ENCODE data around the gene NCAM2.

NCAM2 gene

DNA sequence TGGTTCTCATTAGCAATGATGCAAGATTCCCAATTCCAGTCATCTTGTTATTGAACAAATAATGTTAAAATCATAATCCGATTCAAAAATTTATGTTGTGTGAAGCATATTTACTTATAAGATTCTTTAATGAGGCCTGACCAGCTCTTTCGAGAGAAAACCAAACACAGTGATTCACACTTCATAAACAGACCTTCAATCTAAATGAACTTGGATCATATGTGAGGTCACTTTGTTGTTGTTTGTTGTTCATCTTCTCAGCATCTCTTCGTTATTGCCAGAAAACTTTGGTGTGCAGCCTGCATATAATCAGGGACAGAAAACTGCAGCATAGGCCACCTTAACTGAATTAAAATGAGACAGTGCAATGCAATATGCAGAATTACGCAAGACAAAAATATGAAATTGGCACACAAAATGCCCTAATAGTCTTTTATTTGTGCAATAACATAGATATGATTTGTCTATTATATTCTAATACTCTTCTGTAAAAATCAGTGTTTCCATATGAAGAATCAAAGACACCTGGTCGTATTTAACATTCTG lies 30.1 kb downstream of the NCAM2 start:
- no peak for DNase-seq (ENCODE audit: low spot score)

DNA sequence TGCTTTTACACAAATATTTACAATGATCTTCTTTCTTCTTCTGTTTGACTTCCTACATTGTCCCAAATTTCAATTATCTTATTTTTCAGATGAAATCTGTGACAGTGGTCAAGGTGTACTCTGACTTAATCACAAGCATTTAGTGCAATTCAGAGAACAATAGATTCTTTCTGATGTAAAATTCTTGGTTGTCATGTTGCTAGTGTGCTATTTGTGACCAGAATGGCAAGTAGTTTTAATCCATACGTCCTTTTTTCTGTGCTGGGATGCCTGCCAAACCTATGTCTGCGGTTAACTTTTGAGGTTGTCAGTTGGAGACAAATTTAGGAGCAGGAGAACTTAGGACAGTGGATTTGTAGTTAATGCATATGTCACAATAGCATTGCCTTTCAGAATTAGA lies 31.0 kb downstream of the NCAM2 start:
- DNase-seq (ENCODE audit: low spot score): no peak

DNA sequence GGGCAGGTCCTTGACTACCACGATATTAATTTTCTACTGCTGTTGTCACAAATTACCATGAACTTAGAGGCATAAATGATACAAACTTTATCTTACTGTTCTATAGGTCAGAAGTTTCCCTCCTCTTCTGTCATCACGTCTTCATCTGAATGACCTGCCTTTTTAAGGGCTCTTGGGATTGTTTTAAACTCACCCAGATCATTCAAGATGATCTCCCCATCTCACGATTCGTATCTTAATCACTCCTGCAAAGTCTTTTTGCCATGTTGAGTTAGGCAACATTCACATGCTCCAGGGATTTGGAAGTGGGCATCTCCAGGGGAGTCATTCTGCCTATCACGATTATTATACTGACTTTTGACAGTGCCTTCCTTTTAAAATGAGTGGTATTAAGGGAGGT lies 32.1 kb downstream of the NCAM2 start:
- DNase-seq (ENCODE audit: low spot score): no peak

DNA sequence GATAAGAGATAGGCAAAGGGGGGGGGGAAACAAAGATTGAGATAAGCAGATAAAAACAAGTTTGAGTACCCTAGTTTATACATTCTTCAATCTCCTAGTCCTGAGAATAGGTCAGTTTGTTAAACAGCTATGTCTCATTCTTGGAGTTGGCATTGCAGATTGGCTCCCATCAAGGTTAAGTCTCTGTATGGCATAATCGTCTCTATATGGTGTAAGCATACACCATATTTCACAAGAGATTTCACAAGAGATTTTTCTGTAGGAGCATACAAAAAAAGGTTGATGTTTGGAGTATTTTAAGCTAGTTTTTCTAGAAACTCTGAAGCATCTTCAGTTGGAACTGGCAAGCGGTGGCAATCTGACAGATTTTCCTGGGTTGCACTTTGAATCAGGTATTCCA lies 35.8 kb downstream of the NCAM2 start:
- DNase-seq (ENCODE audit: low spot score): no peak

DNA sequence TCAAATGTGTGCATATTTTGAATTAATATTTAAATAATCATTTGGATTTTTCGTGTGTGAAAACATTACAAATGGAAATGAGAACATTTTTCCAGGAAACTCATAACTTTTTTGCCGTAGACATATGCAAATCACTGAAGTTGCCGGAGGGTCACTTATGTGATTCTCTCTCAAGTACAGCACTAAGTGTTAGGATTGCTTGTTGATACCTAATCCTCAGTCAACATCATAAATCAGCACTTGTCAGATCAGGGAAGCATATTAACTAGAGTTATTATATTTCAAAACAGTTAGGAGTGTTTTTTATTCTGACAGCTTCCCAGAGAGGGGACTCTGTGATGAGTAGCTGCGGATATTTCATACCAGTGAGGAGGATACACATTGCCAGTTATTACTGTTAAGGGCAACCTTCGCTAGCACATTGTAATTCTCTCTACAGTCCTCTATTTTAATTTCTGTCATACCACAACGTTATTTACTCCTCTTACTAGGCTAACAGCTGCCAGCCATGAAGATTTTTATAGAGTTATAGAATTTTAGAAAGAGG lies 41.5 kb downstream of the NCAM2 start:
- DNase-seq (ENCODE audit: low spot score): no peak

DNA sequence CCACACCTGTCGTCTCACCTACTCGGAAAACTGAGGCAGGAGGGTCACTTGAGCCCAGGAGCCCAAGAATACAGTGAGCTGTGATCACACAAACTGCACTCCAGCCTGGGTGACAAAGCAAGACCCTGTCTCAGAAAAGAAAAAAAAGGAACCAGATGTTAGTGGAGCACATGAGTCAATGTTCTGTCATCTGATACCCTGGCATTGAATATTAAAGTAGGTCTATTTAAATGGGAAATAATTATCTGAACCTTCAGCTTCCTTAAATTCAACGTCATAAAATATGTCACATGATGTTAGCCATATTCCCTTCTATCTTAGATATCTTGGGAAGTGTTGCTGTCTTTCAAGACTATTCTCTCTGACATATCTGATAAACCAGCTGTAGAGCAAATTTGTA lies 47.3 kb downstream of the NCAM2 start:
- DNase-seq (ENCODE audit: low spot score): no peak

DNA sequence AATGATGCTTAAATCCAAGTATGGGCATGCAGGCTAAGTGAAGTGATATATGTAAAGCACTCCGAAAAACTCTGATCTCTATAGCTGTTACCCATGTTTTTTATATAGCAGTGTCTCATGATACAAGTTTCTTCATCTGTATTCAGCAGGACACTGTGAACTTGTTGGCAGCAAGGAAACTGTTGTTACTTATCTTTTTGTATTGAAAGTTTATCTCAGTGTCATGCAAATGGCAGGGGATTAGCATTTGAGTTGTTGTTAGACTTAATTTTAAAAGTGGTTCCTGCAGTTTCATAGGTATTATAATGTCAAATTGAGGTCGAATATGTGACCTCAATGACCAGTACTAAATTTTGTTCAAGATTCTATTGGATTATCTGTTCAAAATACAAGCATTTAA lies 47.9 kb downstream of the NCAM2 start:
- DNase-seq (ENCODE audit: low spot score): no peak

DNA sequence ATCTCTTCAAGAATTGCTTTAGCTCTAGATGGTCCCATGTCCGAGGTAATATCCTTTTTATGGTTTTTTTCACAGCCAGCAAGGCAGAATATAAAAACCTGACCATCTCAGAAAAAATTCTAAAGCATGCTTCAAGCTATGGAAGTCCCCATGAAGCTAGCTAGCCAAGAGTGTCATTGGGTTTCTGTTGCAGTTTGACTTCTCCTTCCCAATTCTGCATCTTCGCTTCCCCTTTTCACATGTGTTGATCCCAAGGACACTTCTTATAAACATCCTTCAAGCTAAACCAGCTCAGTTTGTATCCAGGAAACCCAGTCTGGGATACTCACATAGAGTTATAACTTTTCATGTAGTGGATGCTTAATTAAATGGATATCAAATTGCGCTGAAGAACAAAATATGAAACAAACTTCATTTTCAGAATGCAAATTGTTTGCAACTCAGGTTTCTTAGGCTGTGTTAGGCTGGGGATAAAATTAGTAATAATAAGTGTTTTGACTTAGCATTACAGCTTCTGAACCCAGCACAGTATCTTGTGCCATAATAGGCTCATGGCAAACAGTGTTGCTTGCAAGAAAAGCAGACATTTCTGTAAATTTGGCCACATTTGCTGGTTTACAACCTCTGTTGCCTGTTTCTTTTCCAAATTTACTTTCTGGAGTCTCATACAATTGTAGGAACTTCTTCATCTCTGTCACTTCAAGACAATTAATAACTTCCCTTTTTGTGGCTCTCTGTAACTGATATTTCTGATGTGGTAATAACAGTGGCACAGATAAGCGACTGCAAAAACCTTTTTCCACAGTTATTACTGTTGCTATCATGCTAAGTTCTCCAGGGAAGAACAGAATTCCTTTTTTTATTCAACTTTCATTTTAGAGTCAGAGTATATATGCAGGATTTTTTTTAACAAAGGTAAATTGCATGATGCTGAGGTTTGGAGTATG lies 53.2 kb downstream of the NCAM2 start:
- no peak for DNase-seq (ENCODE audit: low spot score)

DNA sequence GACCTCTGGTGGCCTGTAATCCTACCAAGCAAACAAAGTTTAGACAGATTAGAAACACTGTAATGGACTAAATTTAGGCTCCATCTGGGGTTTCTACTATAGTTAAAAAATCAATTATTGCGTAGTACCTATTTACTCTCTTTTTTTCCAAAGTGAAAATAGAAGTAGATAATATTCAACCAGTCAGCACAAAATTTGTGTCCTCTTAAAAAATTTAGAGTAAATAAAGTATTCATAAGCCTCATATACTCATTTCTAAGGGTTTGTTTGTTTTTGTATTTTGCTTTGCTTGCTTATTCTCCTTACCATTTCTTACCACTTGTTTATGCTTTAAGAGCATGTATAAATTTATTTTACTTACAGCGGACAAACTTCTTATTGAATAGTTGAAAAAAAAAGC lies 54.5 kb downstream of the NCAM2 start:
- no peak for DNase-seq (ENCODE audit: low spot score)

DNA sequence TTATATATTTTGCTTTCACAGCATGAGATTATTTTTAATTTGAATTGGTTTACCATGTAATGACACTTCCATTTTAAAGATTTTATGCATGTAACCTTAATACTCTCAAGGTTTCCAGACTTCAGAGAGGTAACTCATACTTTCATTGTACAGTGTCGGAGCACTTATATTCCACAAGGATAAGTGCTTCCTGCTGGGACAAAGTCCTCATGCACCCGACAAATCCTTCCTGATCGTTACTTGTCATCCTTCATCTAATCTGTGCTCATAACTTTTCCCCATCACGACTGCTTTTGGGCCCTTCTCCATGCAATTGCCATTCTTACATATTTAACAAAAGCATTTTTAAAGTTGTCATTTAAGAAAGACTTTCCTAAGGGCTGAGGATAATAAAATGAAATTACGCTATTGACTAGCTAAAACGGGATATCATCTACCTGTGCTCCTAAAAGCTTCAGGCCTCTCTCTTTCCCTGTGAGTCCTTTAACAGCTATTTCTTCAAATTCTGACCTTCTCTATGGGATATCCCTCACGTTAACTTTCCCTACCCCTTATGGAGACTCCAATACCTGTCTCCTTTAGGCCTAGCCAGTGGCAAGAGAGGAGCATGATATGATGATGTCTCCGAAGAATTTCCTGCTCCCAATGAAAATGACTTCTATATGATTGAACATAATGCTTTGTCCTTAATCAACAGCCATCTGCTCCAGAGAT lies 59.3 kb downstream of the NCAM2 start:
- no peak for DNase-seq (ENCODE audit: low spot score)

DNA sequence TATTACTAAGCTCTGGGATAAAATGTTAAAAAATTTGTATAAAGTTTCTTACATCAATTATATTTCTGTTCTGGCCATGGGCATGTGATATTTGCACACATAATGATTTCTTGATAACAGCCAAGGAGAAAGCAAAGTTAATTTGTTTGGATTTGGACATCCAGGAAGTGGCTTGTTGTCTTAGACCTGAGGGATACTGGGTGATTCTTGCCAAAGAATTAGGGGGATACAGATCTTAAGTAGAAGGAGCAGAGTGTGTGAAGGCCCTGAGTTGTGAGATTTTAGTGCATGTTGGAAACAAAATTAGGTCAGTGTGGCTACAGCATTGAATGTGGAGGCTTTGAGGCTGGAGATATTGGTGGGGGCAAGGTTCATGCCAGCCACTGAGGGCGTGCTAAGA lies 65.6 kb downstream of the NCAM2 start:
- no peak for DNase-seq (ENCODE audit: low spot score)

DNA sequence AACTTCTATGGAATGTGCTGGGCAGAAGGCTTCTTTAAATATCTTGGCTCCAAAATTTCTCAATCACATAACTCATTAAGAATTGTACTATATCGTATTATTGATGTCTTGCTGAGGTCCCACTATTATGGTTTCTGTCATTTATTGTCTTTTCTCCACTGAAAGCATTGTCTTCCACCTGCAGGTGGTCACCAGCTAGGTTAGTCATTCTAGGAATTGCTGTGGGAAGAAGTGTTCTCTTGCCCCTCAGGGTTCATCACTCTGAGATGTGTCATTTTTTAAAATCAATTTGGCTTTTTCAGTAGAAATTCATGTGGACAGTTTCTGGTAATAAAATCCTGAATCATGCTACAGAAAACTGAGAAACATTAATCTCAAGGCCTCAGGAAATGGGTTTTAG lies 66.1 kb downstream of the NCAM2 start:
- no peak for DNase-seq (ENCODE audit: low spot score)

DNA sequence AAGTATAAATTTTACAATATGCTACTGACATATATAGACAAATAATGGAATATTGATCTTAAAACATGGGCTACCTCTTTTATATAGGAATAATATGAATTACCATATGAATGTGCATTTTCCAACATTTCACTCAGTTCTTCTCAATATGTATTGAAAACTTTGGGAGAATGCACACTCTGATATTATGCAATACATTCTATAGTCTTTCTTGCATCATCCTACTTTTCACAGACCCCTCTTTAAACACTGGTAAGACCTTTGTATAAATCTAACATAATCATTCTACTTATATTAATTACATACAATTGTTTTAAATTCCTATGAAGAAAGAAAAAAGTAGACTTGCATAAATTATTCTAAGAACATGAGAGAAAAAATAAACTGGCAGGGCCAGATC lies 69.2 kb downstream of the NCAM2 start:
- no peak for DNase-seq (ENCODE audit: low spot score)

DNA sequence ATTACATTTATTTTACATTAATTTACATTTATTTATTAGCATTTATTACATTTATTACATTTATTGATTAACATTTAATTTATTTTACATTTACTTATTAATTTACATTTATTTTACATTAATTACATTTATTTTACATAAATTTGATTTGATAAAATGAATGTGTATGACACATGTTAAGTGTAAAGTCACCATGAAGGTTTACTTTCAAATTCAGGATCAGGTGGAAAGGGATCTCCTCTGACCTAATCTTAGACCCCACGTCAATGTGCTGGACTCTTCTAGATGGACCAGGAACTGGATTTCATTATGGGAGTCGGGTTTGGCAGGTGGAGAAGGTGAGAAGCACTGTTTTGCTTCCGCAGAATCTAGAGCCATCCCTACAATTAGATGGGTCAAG lies 76.1 kb downstream of the NCAM2 start:
- no peak for DNase-seq (ENCODE audit: low spot score)

DNA sequence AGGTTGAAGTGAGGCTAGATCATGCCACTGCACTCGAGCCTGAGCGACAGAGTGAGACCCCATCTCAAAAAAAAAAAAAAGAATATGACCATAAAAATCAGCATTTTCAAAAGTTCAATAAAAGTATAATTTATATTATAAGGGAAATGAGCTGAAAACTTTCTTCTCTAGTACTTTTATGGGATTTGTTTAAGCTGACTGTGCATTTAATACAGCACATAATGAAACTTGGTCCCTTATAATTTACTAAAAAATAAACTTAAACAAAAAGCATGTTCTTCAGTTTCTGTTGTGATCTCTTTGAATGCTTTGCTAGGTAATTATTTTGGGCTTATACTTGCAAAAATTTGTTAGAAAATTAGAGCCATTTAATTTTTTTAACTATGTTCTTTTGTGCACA lies 77.8 kb downstream of the NCAM2 start:
- no peak for DNase-seq (ENCODE audit: low spot score)

DNA sequence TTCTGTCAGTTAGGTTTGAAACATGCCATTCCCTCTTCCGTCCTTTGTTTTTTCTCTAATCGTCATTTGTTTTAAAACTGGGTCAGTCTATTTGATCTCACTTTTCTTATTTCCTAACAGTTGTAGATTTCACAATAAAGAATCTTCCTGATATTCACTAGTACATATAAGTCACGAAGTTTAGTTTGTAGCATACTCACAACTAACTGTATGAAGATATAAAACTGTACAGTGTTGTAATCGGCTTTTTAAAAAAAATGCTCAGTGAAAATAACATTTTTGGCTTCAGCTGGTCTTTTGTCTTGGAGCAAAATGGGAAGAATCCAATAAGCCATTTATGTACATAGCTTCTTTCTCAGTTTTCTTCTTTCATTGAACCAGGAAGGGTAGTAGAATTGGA lies 78.3 kb downstream of the NCAM2 start:
- no peak for DNase-seq (ENCODE audit: low spot score)

DNA sequence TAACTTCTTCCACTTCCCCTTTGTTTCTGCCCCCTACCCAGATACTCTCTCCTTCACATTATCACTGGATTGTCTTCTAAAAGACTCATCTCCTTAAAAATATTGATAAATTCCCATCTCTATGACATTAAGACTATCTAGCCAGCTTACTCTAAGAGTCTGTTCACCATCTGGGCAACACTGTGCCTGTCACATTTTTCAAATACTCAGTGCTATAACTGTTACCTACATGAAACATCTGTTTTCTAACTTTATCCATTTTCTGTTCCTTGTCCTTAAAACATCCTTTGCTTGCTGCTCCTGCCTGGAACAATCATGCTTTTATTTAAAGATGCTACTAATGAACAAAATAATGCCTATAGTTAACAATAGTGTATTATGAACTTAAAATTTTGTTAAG lies 81.4 kb downstream of the NCAM2 start:
- DNase-seq (ENCODE audit: low spot score): no peak

DNA sequence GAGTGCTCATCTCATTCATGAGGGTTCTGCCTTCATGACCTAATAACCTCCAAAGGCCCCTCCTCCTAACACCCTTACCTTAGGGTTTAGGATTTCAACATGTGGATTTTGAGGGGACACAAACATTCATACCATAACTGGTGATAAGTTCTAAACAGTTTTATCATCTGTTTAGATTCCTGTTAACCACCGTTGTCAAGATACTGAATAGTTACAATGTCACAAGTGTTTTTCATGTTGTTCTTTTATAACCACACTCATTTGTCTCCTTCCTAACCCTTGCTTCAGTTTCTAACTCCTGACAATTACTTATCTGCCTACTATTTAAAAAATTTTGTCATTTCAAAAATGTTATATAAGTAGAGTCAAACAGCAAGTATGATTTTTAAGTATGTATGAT lies 86.0 kb downstream of the NCAM2 start:
- no peak for DNase-seq (ENCODE audit: low spot score)

DNA sequence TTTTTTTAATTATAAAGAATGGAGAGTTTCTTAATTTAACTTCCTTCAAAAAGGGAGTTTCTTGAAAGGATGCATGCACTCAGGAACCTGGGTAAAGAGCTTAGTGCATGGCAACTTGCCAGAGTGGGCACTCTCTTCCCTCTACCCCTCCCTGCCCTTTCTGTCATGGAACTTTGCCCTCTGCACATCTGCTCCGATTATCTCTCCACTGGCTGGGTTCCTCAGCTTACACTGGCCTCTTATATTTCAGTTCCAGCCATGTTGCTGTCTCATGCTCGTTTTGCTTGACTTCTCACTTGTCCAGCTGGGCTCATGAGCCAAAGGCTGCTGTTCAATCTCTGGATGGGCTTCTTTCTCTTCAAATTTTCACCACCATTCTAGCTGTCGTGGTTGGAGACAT lies 87.0 kb downstream of the NCAM2 start:
- no peak for DNase-seq (ENCODE audit: low spot score)

DNA sequence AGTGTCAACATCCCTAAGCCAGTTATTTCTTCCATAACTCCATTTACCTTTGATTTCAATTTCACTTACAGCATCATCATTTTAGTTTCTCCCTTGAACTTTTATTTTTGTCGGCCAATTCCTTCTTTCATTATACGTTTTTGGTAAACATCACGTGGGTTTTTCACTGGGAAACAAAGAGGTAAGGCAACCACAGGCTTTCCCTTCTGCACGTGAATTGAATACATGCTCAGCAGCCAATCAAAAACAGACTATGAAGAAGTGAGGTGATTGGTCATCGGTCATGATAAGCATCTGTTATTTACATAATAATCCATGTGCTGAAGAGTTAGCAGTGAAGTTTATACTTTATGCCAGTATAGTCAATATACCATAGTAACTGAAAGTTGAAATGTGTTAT lies 98.7 kb downstream of the NCAM2 start:
- DNase-seq (ENCODE audit: low spot score): no peak

DNA sequence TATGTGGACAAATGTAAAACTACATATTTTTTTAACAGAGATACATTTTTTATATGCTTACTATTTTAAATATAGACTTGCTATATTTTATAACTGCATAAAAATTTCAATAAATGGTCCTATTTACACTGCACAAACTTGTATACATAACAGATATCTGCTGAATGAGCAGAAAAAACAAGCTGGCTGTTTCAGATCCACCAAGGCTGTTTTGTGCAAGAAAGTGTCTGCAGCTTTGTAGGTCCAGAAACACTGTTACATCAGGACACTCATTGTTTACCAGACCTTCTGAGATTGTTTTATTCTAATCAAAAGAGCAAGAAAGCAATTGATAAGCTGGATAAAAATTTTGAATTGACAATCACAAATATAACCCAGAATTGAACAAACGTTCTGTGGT lies 99.3 kb downstream of the NCAM2 start:
- no peak for DNase-seq (ENCODE audit: low spot score)

DNA sequence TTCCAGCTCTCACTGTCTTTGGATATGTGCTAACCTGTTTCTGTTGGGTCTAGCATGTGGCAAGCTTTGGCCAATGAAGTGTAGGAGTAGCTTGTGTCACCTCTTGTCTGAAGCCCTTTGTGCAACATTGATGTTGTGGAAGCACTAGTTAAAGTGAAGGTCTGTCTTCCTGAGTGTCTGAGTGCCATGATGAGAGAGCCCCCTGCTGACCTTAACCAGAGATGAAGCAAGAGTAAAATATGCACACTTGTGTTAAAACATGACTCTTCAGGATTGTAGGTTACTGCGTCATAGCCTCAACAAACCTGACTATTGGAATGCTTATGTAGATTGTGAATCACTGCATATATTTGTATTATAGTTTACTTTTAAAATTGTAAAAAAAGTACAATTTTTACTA lies 103.7 kb downstream of the NCAM2 start:
- DNase-seq (ENCODE audit: low spot score): no peak

DNA sequence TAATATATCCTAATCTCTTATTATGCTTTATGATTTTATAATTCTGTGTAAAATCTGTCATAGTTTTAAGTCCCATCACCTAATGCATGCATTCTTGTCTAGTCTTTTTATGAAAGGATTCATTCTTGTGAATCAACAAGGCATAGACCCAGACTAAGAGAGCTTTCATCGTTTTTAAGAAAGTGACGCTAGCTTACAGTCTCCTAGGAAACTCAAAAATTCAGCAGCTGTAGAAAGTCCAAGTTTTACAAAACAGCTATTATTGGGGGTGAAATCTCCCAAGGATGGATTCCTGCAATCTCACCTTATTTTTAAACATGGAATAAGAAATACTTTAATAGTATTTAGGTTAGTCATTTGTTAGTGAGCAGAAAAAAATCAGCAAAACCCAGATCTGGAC lies 104.7 kb downstream of the NCAM2 start:
- no peak for DNase-seq (ENCODE audit: low spot score)

Measured in HuH-7.5 (cell line).